Effector CD4-positive, alpha-beta T cell (primary cell): ENCODE results near the gene POLR2L.

Source experiments
- DNase-seq: peaks from one replicate; pipeline ENCODE4 v3.0.0-alpha.2; 2020

The POLR2L gene

GRCh38 chr11:792535-792821 lies 49.9 kb downstream of the POLR2L start:
- DNase-seq: no peak

- no peak for DNase-seq
Observed at GRCh38 chr11:791658-792534, 50.4 kb downstream of the POLR2L start.

GRCh38 chr11:790721-791564 lies 51.4 kb downstream of the POLR2L start:
- no peak for DNase-seq

- DNase-seq: no peak
Observed at GRCh38 chr11:789943-790342, 52.4 kb downstream of the POLR2L start, which contains the start of gene CEND1. CEND1 (minus strand) TSS chr11:790090; CDS start chr11:788576, 1,514 bp downstream.
